ENCODE data around the gene GPD1L.
"Not testable (repeated sequence)": the region's sequence is repeated elsewhere in the genome, so short reads cannot be mapped to it uniquely, and the experiment has no call there.

Gene GPD1L

DNA sequence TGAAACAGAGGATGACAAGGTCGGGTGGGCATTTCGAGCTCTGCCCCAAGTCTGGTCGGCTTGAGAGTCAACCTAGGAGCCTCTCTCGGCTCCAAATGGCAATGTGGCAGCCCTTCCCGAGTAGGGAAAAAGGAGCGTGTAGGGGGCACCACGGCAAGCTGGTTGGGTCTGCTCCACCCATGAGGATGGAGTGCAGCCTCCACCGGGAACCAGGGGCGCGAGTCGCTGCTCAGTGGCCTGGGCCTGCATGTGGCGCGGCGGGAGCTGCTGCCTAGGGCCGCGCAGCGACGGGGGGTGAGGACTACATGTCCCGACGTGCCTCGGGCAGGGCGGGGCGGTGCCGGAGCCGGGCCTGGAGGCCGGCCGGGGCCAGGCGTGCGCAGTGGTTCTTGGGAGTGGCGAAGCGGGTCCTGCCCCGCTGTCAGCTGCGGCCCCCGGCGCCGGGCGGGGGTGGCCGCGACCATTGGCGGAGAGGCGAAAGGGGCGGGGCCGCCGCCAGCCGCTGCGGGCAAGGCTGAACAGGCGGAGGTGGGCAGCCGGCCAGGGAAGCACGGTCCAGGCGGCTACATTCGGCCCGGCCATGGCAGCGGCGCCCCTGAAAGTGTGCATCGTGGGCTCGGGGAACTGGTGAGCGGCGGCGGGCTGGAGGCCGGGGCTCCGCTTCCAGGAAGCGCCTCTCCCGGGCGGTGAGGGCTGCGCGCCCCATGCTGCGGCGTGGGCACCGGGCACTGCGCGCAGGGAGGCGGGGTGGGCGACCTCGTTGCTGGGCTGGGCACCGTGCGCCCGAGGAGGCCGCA, at the start of gene GPD1L:
Gene GPD1L, plus strand, starts transcription at position 489 of the 797 bp plus-strand sequence. Its CDS starts 92 bp downstream, at position 581.
- DNase-seq = peak; percentile 61 to 80

DNA sequence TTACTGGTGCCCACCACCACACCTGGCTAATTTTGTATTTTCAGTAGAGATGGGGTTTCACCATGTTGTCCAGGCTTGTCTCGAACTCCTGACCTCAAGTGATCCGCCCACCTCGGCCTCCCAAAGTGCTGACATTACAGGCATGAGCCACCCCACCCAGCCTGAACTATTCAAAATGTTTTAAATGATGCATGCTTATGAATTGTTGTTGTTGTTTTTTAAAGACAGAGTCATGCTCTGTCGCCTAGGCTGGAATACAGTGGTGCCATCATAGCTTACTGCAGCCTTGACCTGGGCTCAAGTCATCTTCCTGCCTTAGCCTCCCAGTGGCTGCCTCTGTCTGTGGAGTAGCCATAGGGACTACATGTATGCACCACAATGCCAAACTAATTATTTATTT, 48.0 kb upstream of the GPD1L start:
- DNase-seq = not testable (repeated sequence)

DNA sequence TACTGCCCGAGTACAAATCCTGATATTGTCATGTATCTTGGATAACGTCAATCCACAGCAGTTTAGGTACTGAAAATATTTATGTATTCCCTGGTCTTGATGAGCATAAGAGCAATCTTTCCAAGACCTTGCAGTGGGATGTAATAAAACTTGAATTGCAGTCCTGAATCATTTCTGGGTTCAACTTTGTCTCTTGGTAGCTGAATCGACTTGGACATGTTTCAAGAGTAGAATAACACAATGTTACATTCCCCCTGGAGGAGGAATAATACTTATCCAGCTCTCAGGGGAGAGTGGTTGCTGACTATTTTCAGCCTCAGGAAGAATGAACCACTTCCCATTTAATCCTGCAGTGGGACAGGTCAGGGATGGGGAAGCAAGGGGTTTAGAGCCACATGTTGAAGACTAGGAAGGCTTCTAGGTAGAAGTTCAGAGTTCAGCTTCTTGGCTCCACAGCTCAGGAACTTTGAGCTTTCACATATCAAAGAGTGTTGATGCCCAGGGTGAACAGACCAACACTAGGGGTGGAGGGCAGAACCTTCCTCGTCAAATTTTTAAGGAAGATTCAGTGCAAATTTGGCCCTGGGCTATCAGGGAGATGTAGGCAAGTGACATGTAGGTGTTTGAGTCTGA, 43.4 kb upstream of the GPD1L start:
- no peak for DNase-seq

DNA sequence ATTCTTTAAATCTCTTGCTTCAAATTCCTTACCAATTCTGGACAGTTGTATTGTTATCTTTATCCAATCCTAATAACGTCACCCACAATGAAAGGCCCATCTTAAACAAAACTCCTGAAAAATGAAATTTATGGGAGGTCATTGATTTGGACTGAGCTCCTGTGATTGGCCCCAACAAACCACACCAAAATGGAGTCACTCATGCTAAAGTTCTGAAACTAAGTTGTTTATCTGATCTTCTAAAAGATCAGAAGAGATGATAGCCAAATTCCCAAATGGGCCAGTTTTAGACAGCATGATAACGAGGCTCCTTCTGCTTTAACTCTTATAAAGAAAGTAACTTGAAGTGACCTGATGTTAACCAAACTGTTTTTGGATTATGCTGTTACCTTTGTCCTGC, 39.7 kb upstream of the GPD1L start:
- DNase-seq = no peak

DNA sequence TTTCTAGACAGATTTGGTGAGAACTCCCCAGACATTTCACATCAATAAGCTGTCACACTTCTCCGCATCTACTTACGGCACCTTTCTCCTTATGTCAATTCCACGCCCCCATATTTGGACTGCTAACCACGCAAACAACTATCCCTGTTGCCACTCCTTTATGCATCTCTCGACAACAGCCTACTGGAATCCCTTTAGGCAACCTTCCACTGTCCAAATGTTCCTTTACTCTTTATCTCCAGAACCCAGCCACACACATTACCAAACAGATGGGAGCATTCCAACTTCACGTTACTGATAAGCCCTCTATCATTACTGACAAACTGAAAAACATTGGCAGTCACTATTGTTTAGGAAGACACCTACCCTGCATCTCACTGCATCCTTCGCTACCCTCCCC, 32.2 kb upstream of the GPD1L start:
- DNase-seq = not testable (repeated sequence)

DNA sequence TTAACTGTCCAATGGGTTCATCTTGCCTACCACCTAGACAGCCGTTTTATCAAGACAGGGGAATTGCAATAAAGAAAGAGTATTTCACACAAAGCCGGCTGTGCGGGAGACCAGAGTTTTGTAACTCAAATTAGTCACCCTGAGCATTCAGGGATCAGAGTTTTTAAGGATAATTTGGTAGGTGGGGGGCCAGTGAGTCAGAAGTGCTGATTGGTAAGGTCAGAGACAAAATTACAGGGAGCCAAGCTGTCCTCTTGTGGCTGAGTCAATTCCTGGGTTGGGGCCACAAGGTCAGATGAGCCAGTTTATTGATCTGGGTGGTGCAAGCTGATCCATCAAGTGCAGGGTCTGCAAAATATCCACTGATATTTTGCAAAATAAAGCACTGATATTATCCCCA, 29.9 kb upstream of the GPD1L start:
- no peak for DNase-seq

DNA sequence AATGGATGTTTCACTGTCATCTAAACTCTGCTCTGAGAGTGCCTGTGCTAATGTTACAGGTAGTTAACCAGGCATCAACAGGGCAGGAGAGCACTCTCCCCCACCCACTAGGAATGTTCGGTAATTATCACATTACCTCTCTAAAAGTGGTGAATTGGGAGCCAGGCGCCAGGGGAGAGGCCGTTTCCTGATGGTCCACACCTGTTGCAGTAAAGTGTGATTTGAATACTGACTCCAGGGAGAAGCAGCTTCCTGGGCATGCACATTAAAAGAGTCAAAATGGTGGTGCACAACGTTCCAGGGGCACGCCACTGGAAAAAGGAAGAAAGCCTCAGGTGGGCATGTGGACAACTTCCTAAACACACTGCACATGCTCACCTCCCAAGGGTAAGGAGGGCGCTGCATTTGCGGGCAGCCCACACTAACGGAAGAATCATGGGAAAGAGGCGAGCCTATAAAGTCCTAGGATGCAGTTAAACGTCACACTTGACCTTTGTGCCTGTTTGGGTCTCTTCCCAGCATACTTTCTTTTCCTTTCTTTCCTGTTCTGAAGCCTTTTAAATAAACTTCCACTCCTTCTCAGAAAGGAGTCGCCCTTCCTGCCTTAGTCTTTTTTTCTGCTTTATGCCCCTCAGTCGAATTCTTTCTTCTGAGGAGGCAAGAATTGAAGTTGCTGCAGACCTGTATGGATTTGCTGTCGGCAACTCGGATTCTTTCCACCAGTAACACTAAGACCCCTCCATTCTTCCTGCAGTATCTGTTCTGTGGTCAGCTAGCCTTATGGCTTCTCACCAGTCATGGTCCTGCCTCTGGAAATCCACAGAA, 28.9 kb upstream of the GPD1L start:
- no peak for DNase-seq

DNA sequence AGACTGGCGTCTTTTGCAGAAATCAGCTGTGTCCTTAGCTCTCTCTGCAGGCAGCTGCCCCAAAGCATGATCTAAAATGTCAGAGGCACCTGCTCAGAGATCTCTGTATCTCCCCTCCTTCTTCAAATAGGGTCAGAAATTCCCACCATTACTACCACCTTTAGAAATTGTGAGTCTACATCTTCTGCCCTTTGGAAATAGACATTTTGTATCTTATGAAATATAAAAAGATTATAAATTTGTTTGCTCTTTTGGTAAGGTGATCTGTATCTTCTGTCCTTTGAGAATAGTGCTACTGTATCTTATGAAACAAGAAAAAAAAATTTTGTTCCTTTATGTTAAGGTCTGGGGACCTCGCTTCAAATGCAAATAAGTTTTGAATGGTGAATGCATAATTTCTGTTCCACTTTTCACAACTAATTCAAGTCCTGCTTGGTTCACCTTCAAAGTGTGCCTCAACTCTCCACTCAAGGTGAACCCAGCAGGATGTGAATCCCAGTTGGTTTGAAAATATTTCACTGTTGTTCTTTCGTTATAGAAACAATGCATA, 28.3 kb upstream of the GPD1L start:
- DNase-seq = no peak

DNA sequence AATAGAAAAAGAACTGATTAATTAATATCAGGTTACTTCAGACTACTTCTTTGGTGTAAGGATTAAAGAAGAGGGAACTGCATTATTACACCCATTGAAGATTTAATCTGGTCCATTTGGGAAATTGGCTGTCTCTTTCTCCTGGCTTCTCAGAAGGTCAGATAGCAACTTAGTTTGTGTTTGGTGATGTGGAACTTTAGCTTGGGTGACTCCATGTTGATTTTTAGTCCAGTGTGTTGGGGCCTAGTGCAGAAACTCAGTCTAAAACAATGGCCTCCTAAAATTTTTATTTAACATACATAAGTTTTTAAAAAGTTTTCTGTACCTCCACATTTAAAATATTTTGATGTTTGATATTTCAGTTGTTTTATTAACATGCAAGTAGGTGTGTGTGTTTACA, 27.6 kb upstream of the GPD1L start:
- DNase-seq = no peak

DNA sequence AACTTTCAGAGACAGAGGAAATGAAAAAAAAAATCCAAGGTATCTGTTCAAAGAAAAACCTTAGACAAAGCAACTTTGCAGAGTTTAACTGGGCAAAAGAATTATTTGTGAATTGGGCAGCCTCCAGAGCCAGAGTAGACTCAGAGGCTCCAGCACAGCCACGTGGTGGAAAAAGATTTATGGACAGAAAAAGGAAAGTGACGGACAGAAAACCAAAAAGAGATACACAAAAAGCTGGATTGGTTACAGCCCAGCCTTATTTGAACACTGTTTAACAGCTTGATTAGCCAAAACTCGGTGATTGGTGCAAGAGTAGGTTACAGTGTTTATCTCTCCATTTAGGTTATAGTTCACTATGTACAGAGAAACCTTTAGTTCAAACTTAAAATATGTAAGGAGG, 23.7 kb upstream of the GPD1L start:
- DNase-seq = no peak

DNA sequence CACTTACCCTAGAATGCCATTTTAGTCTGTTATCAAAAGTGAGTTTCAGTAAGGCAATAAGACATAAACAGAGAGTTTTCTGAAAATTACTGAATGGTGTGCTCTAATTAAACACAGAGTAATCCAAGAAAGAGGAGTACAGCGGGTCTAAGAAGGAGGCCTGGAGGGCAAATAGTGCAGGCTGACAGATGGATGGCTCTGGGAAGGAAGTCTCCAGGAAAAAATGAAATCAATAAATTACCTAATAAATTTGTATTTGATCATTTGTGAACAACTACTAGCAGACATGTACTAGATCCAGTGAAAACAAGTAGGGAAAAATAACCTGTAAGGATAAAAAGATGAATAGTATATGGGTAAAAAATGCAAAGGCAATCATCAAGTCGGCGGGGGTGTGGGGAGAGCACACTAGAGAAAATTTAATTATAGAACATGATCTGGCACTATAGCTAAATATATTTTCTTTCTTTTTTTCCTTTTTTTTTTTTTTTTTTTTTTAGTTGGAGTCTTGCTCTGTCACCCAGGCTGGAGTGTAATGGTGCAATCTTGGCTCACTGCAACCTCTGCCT, 22.6 kb upstream of the GPD1L start:
- DNase-seq = no peak

DNA sequence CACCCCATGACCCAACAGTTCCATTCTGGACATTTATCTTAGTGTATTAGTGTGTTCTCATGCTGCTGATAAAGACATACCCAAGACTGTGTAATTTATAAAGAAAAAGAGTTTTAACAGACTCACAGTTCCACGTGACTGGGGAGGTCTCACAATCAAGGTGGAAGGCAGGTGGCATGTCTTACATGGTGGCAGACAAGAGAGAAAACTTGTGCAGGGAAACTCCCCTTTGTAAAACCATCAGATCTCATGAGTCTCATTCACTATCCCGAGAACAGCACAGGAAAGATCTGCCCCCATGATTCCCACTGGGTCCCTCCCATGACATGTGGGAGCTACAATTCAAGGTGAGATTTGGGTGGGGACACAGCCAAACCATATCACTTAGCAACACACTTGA, 21.6 kb upstream of the GPD1L start:
- DNase-seq = no peak

DNA sequence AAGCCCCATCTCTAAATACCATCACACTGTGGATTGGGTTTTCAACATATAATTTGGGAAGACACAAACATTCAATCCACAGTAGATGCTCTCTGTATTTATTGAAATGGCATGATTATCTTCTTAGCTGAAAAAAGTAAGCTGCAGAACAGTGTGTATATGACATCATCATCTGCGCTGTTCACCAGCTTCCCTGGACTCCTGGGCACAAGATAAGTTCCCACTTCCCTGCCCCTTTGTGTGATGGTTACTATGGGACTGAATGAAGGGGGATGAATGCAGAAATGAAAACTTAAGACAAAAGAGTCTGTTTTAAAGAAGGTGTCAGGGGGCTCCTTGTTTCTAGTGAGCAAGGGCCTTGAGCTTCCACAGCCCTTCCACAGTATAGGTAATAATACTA, 20.0 kb upstream of the GPD1L start:
- no peak for DNase-seq

DNA sequence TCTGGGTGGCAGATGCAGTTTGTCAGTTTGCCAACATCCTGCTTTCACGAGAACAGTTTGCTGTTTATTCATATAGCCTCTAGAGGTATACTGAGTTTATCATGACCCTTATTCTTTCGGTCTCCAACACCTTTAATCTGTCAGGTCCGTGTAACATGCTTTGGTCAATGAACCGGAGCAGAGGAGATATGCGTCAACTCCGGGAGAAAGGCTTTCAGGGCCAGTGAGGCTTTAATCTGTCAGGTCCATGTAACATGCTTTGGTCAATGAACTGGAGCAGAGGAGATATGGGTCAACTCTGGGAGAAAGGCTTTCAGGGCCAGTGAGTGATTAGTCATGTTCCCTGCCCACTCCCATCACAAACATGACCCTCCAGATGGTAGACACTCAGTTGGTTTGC, 16.9 kb upstream of the GPD1L start:
- no peak for DNase-seq

DNA sequence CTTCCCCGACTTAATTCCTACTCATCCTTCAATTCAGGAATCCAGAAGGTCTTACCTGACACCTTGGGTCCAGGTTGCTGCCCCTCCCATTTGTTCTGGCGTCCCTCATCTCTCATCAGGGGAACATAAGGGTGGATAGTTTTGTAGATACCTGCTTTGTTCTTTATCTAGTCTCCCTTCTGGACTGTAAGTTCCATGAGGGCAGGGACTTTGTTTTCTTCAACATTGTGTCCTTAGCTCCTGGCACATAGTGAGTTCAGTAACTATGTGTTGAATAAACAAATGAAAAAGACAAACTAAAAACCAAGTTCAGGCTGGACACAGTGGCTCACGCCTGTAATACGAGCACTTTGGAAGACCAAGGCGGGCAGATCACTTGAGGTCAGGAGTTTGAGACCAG, 13.2 kb upstream of the GPD1L start:
- no peak for DNase-seq

DNA sequence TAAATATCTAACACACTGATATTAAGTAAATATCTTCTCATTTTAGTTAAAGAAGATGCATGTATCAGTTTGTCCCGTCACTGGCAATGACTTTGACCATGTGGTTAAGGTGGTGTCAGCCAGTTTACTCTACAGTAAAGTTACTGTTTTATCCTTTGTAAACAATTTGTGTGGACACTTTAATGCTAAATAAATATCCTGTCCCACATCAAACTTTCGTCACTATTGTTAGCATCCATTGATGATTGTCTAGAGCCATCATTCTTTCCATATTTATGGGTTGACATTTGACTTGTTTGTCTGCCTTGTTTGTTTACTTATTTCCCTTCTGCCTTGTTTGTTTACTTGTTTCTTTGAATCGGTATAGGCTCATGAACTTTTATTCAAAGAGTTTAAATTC, 11.0 kb upstream of the GPD1L start:
- no peak for DNase-seq

DNA sequence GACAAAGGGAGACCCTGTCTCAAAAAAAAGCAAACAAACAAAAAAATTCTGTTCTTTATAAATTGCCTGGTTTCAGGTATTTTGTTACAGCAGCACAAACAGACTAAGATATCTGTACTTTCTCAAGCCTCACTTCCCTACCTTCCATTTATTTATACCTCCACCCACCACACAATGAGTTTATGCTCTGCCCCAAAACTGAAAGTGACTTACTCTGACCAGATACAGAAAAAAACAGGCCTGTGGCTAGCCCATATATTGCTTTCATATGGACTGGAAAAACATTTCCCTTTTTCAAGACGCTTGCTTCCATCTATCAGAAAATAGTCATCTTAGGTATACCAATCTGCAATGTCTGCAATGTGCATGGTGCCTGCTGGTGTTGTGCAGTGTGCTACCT, 8.7 kb upstream of the GPD1L start:
- DNase-seq = no peak

DNA sequence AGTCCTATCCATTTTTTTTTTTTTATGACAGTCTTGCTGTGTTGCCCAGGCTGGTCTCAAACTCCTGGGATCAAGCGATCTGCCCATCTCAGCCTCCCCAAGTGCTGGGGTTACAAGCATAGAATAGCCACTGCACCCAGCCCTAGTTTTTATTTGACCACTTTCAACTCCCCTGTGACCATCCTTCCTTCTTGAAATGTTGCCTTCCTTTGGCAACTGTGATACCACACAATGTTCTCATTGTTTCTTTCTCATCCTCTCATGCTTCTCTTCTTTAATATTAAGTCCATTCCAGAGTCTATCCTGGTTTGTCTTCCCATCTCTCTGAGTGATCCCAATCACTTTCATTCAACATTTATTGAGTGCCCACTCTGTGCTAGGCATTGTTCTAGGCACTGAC, 7.9 kb upstream of the GPD1L start:
- no peak for DNase-seq

DNA sequence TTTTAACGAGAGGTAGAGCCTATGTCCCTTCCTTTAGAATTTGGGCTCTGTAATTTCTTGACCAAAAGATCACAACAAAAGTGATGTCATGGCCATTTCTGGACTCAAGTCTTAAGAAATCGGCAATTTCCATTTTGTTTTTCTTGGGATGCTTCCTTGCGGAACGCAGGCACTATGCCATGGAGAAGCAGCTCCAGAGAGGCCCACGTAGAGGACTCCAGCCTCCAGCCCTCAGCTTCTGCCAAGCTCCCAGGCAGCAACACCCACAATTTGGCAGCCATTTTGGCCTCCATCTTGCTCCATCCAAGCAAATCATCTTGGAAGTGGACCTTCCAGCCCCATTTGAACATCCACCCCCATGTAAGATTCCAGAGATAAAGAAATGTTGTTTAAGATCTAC, 6.0 kb upstream of the GPD1L start:
- DNase-seq = no peak

DNA sequence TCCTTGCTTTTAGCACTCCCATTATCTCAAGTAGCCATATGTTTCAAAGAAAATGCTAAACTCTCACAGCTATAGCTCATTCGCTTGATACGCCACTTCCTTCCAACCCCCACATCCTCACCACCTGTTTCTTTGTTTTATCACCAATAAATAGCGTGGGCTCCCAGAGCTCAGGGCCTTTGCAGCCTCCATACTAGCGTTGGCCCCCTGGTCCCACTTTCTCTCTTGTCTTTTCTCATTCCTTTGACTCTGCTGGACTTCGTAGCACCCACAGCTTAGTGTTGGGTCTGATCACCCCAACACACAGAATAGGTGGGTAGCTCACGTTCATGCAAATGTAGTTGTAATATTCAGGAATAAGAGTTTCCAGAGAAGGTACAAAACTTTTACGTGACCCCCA, 4.1 kb upstream of the GPD1L start:
- DNase-seq = no peak

DNA sequence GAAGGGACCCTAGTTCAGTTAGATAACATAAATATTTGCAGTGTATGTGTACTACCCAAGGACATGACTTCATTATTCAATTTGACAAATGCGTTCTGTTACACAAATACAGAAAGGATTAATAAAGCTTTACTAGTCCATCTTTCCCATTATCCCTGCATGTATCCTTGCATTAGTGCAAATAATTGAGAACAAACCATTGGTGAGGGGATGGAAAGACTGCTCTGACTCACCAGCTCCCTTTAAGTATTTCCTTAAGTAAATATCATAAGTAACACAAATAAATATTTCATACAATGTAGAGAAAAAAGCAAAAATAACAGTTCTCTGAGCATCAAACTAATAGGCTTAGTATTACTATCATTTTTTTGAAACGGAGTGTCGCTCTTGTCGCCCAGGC, 1.9 kb upstream of the GPD1L start:
- no peak for DNase-seq

DNA sequence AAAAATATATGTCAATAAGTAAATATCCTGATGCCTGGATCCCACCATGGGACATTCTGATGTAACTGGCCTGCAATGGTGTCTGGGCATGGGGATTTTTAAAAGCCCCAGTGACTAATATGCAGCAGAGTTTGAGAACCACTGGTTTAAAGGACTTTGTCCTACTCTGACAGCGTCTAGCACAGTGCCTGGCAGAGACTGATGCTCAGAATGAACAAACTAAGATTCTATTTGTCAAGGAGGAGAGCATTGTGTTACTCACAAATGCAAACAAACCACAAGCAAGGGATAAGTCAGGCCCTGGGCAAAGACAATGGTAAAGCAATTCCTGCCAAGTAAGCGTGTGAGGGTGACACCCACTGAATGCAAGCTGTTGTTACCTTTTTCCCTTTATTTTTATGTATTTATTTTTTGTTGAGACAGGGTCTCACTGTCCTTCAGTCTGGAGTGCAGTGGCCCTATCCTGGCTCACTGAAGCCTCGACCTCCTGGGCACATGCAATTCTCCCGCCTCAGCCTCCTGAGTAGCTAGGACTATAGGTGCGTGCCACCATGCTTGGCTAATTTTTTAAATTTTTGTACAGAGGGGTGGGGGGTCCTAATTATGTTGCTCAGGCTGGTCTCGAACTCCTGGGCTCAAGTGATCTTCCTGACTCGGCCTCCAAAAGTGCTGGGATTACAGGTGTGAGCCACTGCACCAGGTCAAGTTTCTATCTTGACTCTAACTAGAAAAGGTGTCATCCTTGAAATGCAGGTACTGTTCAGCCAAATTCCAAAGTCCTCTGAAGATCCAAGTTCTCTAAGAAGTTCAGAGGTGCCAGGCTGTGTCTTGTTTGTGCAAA, 909 bp upstream of the GPD1L start:
- DNase-seq = no peak

Data from NCI-H187 (cell line).